GM23338 (cell line): ENCODE results near the gene TAGLN2. TPM values are rescaled to one million over a fixed set of nuclear protein-coding genes. Genes with fewer than 3 reads are reported as not detected.
A peak's percentile ranks its signal among the peaks of the same experiment; 100 is the strongest.

ENCODE experiments used
- ATAC-seq: fragments of 200-7000 bp; cut with Tn5 transposase; 3 replicates; pipeline ENCODE4 v1.9.1; 2020
- DNase-seq: peaks from one replicate; pipeline ENCODE4 v3.0.0-alpha.2; 2015; ENCODE audit warnings: low spot score
- H2AFZ ChIP-seq: fragments of 200-600 bp; sonication (generic); 2 replicates; pipeline ENCODE4 v1.8.0; 2016; ENCODE audit warnings: antibody characterized with exemption, mild to moderate bottlenecking, moderate library complexity
- H3F3A ChIP-seq: fragments of 200-600 bp; sonication (generic); replicated peaks from 2 replicates; pipeline ENCODE4 v1.8.0; 2017; ENCODE audit warnings: antibody characterized with exemption, mixed run types, low read depth
- H3K27ac ChIP-seq: fragments of 200-600 bp; sonication (generic); 2 replicates; pipeline ENCODE4 v1.6.1; 2016; ENCODE audit warnings: low read depth
- H3K27me3 ChIP-seq: fragments of 200-600 bp; sonication (generic); 2 replicates; pipeline ENCODE4 v1.8.0; 2016; ENCODE audit warnings: mild to moderate bottlenecking, mixed run types, moderate library complexity; ENCODE audit not compliant: insufficient read depth
- H3K36me3 ChIP-seq: fragments of 200-600 bp; sonication (generic); 2 replicates; pipeline ENCODE4 v1.8.0; 2016; ENCODE audit warnings: mild to moderate bottlenecking; ENCODE audit not compliant: insufficient read depth
- H3K4me1 ChIP-seq: fragments of 200-600 bp; sonication (generic); 2 replicates; pipeline ENCODE4 v1.8.0; 2016; ENCODE audit warnings: mild to moderate bottlenecking, moderate library complexity; ENCODE audit not compliant: insufficient read depth
- H3K4me2 ChIP-seq: fragments of 200-600 bp; sonication (generic); 2 replicates; pipeline ENCODE4 v1.7.1; 2017; ENCODE audit warnings: mixed run types
- H3K4me3 ChIP-seq: fragments of 200-600 bp; sonication (generic); 2 replicates; pipeline ENCODE4 v1.6.1; 2016; ENCODE audit warnings: mixed run types
- H3K79me2 ChIP-seq: fragments of 200-600 bp; sonication (generic); replicated peaks from 2 replicates; pipeline ENCODE4 v1.8.0; 2017; ENCODE audit warnings: mild to moderate bottlenecking; ENCODE audit not compliant: insufficient read depth
- H3K9me2 ChIP-seq: fragments of 200-600 bp; sonication (generic); 2 replicates; pipeline ENCODE4 v1.8.0; 2017; ENCODE audit not compliant: insufficient read depth
- H4K20me1 ChIP-seq: fragments of 200-600 bp; sonication (generic); replicated peaks from 2 replicates; pipeline ENCODE4 v1.8.0; 2017; ENCODE audit warnings: mild to moderate bottlenecking; ENCODE audit not compliant: insufficient read depth
- H3K27ac Mint-ChIP-seq: 2 replicates; pipeline ENCODE4 v1.8.0; 2020; ENCODE audit warnings: inconsistent platforms, mild to moderate bottlenecking, moderate library complexity, mixed read lengths
- H3K27me3 Mint-ChIP-seq: 3 replicates; pipeline ENCODE4 v1.8.0; 2022; ENCODE audit warnings: low read depth, mild to moderate bottlenecking, moderate library complexity, mixed read lengths, inconsistent platforms; ENCODE audit not compliant: insufficient read depth, poor library complexity
- H3K36me3 Mint-ChIP-seq: 3 replicates; pipeline ENCODE4 v1.8.0; 2021; ENCODE audit warnings: low read depth, mild to moderate bottlenecking, inconsistent platforms, moderate library complexity, mixed read lengths
- H3K4me1 Mint-ChIP-seq: 3 replicates; pipeline ENCODE4 v1.8.0; 2020; ENCODE audit warnings: mild to moderate bottlenecking, inconsistent platforms, mixed read lengths
- H3K4me3 Mint-ChIP-seq: 3 replicates; pipeline ENCODE4 v1.8.0; 2021; ENCODE audit warnings: moderate library complexity, mild to moderate bottlenecking, inconsistent platforms, mixed read lengths
- H3K9me3 Mint-ChIP-seq: 3 replicates; pipeline ENCODE4 v1.8.0; 2020; ENCODE audit warnings: moderate library complexity, mild to moderate bottlenecking, inconsistent platforms, mixed read lengths
- CREB1 ChIP-seq: fragments of 250-450 bp; sonication (Bioruptor Pico); IDR thresholded peaks from 2 replicates; pipeline ENCODE4 v1.5.0; 2020; ENCODE audit warnings: low read depth, mild to moderate bottlenecking, moderate library complexity
- ETS1 ChIP-seq: IDR thresholded peaks from 2 replicates; pipeline ENCODE4 v1.6.1; 2016; ENCODE audit warnings: antibody characterized with exemption
- EZH2 ChIP-seq: fragments of 200-600 bp; sonication (generic); IDR thresholded peaks from one replicate; pipeline ENCODE4 v1.8.0; 2017; ENCODE audit warnings: antibody characterized with exemption, mild to moderate bottlenecking, low read depth; ENCODE audit not compliant: unreplicated experiment
- EZH2phosphoT487 ChIP-seq: fragments of 200-600 bp; sonication (generic); IDR thresholded peaks from one replicate; pipeline ENCODE4 v1.8.1; 2018; ENCODE audit warnings: antibody characterized with exemption; ENCODE audit not compliant: unreplicated experiment
- JUNB ChIP-seq: IDR thresholded peaks from one replicate; pipeline ENCODE4 v1.6.1; 2016; ENCODE audit warnings: antibody characterized with exemption; ENCODE audit not compliant: unreplicated experiment
- NANOG ChIP-seq: IDR thresholded peaks from 2 replicates; pipeline ENCODE4 v1.6.1; 2016; ENCODE audit warnings: antibody characterized with exemption, borderline replicate concordance
- POLR2AphosphoS5 ChIP-seq: IDR thresholded peaks from 2 replicates; pipeline ENCODE4 v1.6.1; 2016; ENCODE audit warnings: antibody characterized with exemption, low read depth
- STAT1 ChIP-seq: IDR thresholded peaks from one replicate; pipeline ENCODE4 v1.6.1; 2016; ENCODE audit warnings: antibody characterized with exemption; ENCODE audit not compliant: unreplicated experiment
- ZNF114 ChIP-seq: fragments of 250-450 bp; sonication (Bioruptor Pico); IDR thresholded peaks from 2 replicates; pipeline ENCODE4 v1.5.0; 2020; ENCODE audit warnings: mild to moderate bottlenecking, moderate library complexity
- ZNF331 ChIP-seq: fragments of 250-450 bp; sonication (Bioruptor Pico); IDR thresholded peaks from 2 replicates; pipeline ENCODE4 v1.5.0; 2020; ENCODE audit warnings: low read depth, mild to moderate bottlenecking, moderate library complexity
- polyA plus RNA-seq: library from polyadenylated mRNA; unstranded; fragments of >200 nt; fragmentation: Nextera tagmentation; extraction: Ambion mirVana; gene quantifications from 2 replicates; pipeline ENCODE4 v1.2.1, GENCODE V29; 2016
- total RNA-seq: library from RNA; depleted of rRNA; stranded (reverse); fragments of >200 nt; shearing (Covaris generic); gene quantifications from 2 replicates; pipeline ENCODE4 v1.2.3, GENCODE V29; 2014
- TF ChIP-seq, protein P1 (sequence below), 2 experiments: fragments of 200-600 bp in 1 of 2; sonication (generic) in 1 of 2; conservative IDR thresholded peaks; 2 replicates each; pipeline versions ENCODE4 v1.5.1 to v1.6.1; 2016 to 2017; ENCODE audit warnings: antibody characterized with exemption in 2 of 2, low read depth in 2 of 2, mild to moderate bottlenecking in 2 of 2, moderate library complexity in 1 of 2
- TF ChIP-seq, protein P2 (sequence below): IDR thresholded peaks from one replicate; pipeline ENCODE4 v1.6.1; 2018; ENCODE audit warnings: antibody characterized with exemption; ENCODE audit not compliant: unreplicated experiment
- TF ChIP-seq, protein P3 (sequence below): fragments of 250-450 bp; sonication (Bioruptor Pico); IDR thresholded peaks from 2 replicates; pipeline ENCODE4 v1.5.0; 2020; ENCODE audit warnings: mild to moderate bottlenecking, moderate library complexity

The TAGLN2 gene
- total and polyA plus RNA-seq, 2 experiments from 2014 or later = 58.2 to 60.1 TPM

- DNase-seq = no peak
- no peak overlapping the region for H2AFZ ChIP-seq
- H3K36me3 ChIP-seq = no peaks in the 10 kb centered on the region; the same call in 1 of the 2 replicates
- Mint-ChIP-seq H3K27me3 (peaks cover 5% of the 10 kb centered on the region), H3K4me1 (peaks cover 7% of the 10 kb centered on the region), H3K27ac (peak overlapping the region; percentile 41; the same call in 1 of the 2 replicates), H3K36me3 (no peaks in the 10 kb centered on the region), H3K9me3 (no peaks in the 10 kb centered on the region), H3K4me3 (no peak overlapping the region)
- H3K27me3 ChIP-seq = no peaks in the 10 kb centered on the region
- TF ChIP-seq EZH2phosphoT487 (no peak), STAT1 (no peak), POLR2AphosphoS5 (no peak), CREB1 (CRISPR knock-in tag) (no peak), EZH2 (no peak), ZNF331 (no peak), ETS1 (no peak), ZNF114 (CRISPR knock-in tag) (no peak), NANOG (no peak), JUNB (no peak)
- TF ChIP-seq, protein P1, sequence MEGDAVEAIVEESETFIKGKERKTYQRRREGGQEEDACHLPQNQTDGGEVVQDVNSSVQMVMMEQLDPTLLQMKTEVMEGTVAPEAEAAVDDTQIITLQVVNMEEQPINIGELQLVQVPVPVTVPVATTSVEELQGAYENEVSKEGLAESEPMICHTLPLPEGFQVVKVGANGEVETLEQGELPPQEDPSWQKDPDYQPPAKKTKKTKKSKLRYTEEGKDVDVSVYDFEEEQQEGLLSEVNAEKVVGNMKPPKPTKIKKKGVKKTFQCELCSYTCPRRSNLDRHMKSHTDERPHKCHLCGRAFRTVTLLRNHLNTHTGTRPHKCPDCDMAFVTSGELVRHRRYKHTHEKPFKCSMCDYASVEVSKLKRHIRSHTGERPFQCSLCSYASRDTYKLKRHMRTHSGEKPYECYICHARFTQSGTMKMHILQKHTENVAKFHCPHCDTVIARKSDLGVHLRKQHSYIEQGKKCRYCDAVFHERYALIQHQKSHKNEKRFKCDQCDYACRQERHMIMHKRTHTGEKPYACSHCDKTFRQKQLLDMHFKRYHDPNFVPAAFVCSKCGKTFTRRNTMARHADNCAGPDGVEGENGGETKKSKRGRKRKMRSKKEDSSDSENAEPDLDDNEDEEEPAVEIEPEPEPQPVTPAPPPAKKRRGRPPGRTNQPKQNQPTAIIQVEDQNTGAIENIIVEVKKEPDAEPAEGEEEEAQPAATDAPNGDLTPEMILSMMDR (conservative IDR thresholded peaks at IDR 0.05; ENCODE audit: low read depth in 2 of 2) = no peak
- TF ChIP-seq, protein P2, sequence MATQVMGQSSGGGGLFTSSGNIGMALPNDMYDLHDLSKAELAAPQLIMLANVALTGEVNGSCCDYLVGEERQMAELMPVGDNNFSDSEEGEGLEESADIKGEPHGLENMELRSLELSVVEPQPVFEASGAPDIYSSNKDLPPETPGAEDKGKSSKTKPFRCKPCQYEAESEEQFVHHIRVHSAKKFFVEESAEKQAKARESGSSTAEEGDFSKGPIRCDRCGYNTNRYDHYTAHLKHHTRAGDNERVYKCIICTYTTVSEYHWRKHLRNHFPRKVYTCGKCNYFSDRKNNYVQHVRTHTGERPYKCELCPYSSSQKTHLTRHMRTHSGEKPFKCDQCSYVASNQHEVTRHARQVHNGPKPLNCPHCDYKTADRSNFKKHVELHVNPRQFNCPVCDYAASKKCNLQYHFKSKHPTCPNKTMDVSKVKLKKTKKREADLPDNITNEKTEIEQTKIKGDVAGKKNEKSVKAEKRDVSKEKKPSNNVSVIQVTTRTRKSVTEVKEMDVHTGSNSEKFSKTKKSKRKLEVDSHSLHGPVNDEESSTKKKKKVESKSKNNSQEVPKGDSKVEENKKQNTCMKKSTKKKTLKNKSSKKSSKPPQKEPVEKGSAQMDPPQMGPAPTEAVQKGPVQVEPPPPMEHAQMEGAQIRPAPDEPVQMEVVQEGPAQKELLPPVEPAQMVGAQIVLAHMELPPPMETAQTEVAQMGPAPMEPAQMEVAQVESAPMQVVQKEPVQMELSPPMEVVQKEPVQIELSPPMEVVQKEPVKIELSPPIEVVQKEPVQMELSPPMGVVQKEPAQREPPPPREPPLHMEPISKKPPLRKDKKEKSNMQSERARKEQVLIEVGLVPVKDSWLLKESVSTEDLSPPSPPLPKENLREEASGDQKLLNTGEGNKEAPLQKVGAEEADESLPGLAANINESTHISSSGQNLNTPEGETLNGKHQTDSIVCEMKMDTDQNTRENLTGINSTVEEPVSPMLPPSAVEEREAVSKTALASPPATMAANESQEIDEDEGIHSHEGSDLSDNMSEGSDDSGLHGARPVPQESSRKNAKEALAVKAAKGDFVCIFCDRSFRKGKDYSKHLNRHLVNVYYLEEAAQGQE = no peak
- TF ChIP-seq, protein P3, sequence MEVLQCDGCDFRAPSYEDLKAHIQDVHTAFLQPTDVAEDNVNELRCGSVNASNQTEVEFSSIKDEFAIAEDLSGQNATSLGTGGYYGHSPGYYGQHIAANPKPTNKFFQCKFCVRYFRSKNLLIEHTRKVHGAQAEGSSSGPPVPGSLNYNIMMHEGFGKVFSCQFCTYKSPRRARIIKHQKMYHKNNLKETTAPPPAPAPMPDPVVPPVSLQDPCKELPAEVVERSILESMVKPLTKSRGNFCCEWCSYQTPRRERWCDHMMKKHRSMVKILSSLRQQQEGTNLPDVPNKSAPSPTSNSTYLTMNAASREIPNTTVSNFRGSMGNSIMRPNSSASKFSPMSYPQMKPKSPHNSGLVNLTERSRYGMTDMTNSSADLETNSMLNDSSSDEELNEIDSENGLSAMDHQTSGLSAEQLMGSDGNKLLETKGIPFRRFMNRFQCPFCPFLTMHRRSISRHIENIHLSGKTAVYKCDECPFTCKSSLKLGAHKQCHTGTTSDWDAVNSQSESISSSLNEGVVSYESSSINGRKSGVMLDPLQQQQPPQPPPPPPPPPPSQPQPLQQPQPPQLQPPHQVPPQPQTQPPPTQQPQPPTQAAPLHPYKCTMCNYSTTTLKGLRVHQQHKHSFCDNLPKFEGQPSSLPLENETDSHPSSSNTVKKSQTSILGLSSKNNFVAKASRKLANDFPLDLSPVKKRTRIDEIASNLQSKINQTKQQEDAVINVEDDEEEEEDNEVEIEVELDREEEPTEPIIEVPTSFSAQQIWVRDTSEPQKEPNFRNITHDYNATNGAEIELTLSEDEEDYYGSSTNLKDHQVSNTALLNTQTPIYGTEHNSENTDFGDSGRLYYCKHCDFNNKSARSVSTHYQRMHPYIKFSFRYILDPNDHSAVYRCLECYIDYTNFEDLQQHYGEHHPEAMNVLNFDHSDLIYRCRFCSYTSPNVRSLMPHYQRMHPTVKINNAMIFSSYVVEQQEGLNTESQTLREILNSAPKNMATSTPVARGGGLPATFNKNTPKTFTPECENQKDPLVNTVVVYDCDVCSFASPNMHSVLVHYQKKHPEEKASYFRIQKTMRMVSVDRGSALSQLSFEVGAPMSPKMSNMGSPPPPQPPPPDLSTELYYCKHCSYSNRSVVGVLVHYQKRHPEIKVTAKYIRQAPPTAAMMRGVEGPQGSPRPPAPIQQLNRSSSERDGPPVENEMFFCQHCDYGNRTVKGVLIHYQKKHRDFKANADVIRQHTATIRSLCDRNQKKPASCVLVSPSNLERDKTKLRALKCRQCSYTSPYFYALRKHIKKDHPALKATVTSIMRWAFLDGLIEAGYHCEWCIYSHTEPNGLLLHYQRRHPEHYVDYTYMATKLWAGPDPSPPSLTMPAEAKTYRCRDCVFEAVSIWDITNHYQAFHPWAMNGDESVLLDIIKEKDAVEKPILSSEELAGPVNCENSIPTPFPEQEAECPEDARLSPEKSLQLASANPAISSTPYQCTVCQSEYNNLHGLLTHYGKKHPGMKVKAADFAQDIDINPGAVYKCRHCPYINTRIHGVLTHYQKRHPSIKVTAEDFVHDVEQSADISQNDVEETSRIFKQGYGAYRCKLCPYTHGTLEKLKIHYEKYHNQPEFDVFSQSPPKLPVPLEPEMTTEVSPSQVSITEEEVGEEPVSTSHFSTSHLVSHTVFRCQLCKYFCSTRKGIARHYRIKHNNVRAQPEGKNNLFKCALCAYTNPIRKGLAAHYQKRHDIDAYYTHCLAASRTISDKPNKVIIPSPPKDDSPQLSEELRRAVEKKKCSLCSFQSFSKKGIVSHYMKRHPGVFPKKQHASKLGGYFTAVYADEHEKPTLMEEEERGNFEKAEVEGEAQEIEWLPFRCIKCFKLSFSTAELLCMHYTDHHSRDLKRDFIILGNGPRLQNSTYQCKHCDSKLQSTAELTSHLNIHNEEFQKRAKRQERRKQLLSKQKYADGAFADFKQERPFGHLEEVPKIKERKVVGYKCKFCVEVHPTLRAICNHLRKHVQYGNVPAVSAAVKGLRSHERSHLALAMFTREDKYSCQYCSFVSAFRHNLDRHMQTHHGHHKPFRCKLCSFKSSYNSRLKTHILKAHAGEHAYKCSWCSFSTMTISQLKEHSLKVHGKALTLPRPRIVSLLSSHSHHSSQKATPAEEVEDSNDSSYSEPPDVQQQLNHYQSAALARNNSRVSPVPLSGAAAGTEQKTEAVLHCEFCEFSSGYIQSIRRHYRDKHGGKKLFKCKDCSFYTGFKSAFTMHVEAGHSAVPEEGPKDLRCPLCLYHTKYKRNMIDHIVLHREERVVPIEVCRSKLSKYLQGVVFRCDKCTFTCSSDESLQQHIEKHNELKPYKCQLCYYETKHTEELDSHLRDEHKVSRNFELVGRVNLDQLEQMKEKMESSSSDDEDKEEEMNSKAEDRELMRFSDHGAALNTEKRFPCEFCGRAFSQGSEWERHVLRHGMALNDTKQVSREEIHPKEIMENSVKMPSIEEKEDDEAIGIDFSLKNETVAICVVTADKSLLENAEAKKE = no peak
- no peak; the same call in 2 of the 3 replicates for ATAC-seq
- no peaks in the 10 kb centered on the region for H3F3A ChIP-seq
- no peaks in the 10 kb centered on the region for H4K20me1 ChIP-seq
- no peak overlapping the region for H3K27ac ChIP-seq
- no peak overlapping the region for H3K4me2 ChIP-seq
- no peaks in the 10 kb centered on the region for H3K4me1 ChIP-seq
- H3K4me3 ChIP-seq = no peak overlapping the region
- H3K79me2 ChIP-seq = no peaks in the 10 kb centered on the region
- no peaks in the 10 kb centered on the region for H3K9me2 ChIP-seq
Observed at GRCh38 chr1:159869173-159869572, 56.1 kb downstream of the TAGLN2 start.
